SK-N-SH (cell line): ENCODE results near the gene NT5DC2. TPM values are rescaled to one million over a fixed set of nuclear protein-coding genes. Genes with fewer than 3 reads are reported as not detected.
A peak's percentile ranks its signal among the peaks of the same experiment; 100 is the strongest.

Experiments used
- CTCF ChIA-PET: fragments of 300-600, 350-600 bp; formaldehyde crosslinking; extraction: SDS; loops from one replicate; lab custom pipeline; 2021; lab: Yijun Ruan, JAX
- POLR2A ChIA-PET: fragments of 350-600 bp; sonication (Branson Sonifier 250); formaldehyde crosslinking; extraction: SDS; loops from one replicate; lab custom pipeline; 2020; ENCODE audit warnings: antibody characterized with exemption, inconsistent platforms; lab: Yijun Ruan, JAX
- DNase-seq: peaks from one replicate; pipeline ENCODE4 v3.0.0; 2012
- H2AFZ ChIP-seq: fragments of 200-600 bp; sonication (generic); 2 replicates; pipeline ENCODE4 v1.8.1; 2016; ENCODE audit warnings: antibody characterized with exemption, mild to moderate bottlenecking, low read depth
- H3F3A ChIP-seq: fragments of 200-600 bp; sonication (generic); replicated peaks from 2 replicates; pipeline ENCODE3; 2016; ENCODE audit warnings: antibody characterized with exemption, mild to moderate bottlenecking; ENCODE audit not compliant: insufficient read depth
- H3K27ac ChIP-seq, 2 experiments: fragments of 200-500 bp in 1 of 2; fragments of 200-600 bp in 1 of 2; sonication (Bioruptor generic) in 1 of 2; sonication (generic), shearing (Covaris generic) in 1 of 2; 2 replicates each; pipeline versions ENCODE4 v1.5.1 to v1.6.1; 2014 to 2016; ENCODE audit warnings: low read depth in 2 of 2, inconsistent platforms in 1 of 2, low read length in 1 of 2, mild to moderate bottlenecking in 1 of 2, mixed read lengths in 1 of 2
- H3K27me3 ChIP-seq: fragments of 200-600 bp; sonication (generic), shearing (Covaris generic); 2 replicates; pipeline ENCODE4 v1.6.1; 2016; ENCODE audit warnings: mixed run types; ENCODE audit not compliant: insufficient read depth
- H3K36me3 ChIP-seq, 2 experiments: fragments of 200-500 bp in 1 of 2; fragments of 200-600 bp in 1 of 2; sonication (Bioruptor generic) in 1 of 2; sonication (generic) in 1 of 2; replicated peaks in 1 of 2; 2 replicates each; pipeline versions ENCODE3 to v1.5.1; 2014 to 2016; ENCODE audit warnings: low read length in 1 of 2, mild to moderate bottlenecking in 1 of 2; ENCODE audit not compliant: insufficient read depth in 2 of 2, control insufficient read depth in 1 of 2
- H3K4me1 ChIP-seq, 2 experiments: fragments of 200-500 bp in 1 of 2; fragments of 200-600 bp in 1 of 2; sonication (Bioruptor generic) in 1 of 2; sonication (generic), shearing (Covaris generic) in 1 of 2; 2 replicates each; pipeline versions ENCODE4 v1.5.1 to v1.6.1; 2014 to 2016; ENCODE audit warnings: low read depth in 1 of 2, low read length in 1 of 2, mixed run types in 1 of 2; ENCODE audit not compliant: insufficient read depth in 2 of 2, control insufficient read depth in 1 of 2
- H3K4me2 ChIP-seq: fragments of 200-600 bp; sonication (generic), shearing (Covaris generic); 2 replicates; pipeline ENCODE4 v1.6.1; 2017; ENCODE audit warnings: mixed run types
- H3K4me3 ChIP-seq, 2 experiments: fragments of 200-500 bp in 1 of 2; fragments of 200-600 bp in 1 of 2; sonication (Bioruptor generic) in 1 of 2; sonication (generic), shearing (Covaris generic) in 1 of 2; 2 replicates each; pipeline versions ENCODE4 v1.5.1 to v1.8.1; 2014 to 2016; ENCODE audit warnings: low read depth in 2 of 2, inconsistent platforms in 1 of 2, low read length in 1 of 2, mild to moderate bottlenecking in 1 of 2, mixed read lengths in 1 of 2, moderate library complexity in 1 of 2
- H3K79me2 ChIP-seq: fragments of 200-600 bp; sonication (generic); 2 replicates; pipeline ENCODE4 v1.8.1; 2017; ENCODE audit warnings: mild to moderate bottlenecking; ENCODE audit not compliant: insufficient read depth
- H3K9ac ChIP-seq: fragments of 200-600 bp; sonication (generic); 2 replicates; pipeline ENCODE4 v1.6.1; 2017; ENCODE audit warnings: mixed run types
- H3K9me2 ChIP-seq: fragments of 200-600 bp; sonication (generic); 2 replicates; pipeline ENCODE4 v1.6.1; 2017; ENCODE audit warnings: mixed run types
- H3K9me3 ChIP-seq: fragments of 200-600 bp; sonication (generic); 2 replicates; pipeline ENCODE4 v1.6.1; 2017; ENCODE audit warnings: mixed run types, mild to moderate bottlenecking, moderate library complexity
- H4K20me1 ChIP-seq: fragments of 200-600 bp; sonication (generic); 2 replicates; pipeline ENCODE4 v1.6.1; 2017; ENCODE audit warnings: mild to moderate bottlenecking, mixed run types; ENCODE audit not compliant: insufficient read depth
- CHD2 ChIP-seq: fragments of 150-350 bp; IDR thresholded peaks from 2 replicates; pipeline ENCODE4 v1.6.1; 2018; ENCODE audit warnings: low read length; ENCODE audit not compliant: partially characterized antibody
- ELF1 ChIP-seq: IDR thresholded peaks from 2 replicates; pipeline ENCODE4 v1.4.0; 2012
- EP300 ChIP-seq, 2 experiments: IDR thresholded peaks; 2 replicates each; pipeline versions ENCODE4 v1.4.0 to v1.6.1; 2012; ENCODE audit warnings: borderline replicate concordance in 1 of 2, low read depth in 1 of 2, low read length in 1 of 2
- FOSL2 ChIP-seq: IDR thresholded peaks from 2 replicates; pipeline ENCODE4 v1.4.0; 2012; ENCODE audit warnings: low read depth, mild to moderate bottlenecking, moderate library complexity, borderline replicate concordance
- FOXJ3 ChIP-seq: sonication (generic); formaldehyde crosslinking; IDR thresholded peaks from 2 replicates; pipeline ENCODE4 v1.5.1; 2020; ENCODE audit warnings: mild to moderate bottlenecking, missing genetic modification reagents
- GABPA ChIP-seq: IDR thresholded peaks from 2 replicates; pipeline ENCODE4 v1.4.0; 2012; ENCODE audit warnings: low read depth, mild to moderate bottlenecking
- GATA2 ChIP-seq: sonication (generic); formaldehyde crosslinking; IDR thresholded peaks from 2 replicates; pipeline ENCODE4 v1.5.0; 2020; ENCODE audit warnings: mild to moderate bottlenecking, missing genetic modification reagents
- JUND ChIP-seq: IDR thresholded peaks from 2 replicates; pipeline ENCODE4 v1.4.0; 2012
- NFIC ChIP-seq: IDR thresholded peaks from 2 replicates; pipeline ENCODE4 v1.4.0; 2012; ENCODE audit warnings: borderline replicate concordance
- NRF1 ChIP-seq: IDR thresholded peaks from 2 replicates; pipeline ENCODE4 v1.6.1; 2012; ENCODE audit warnings: low read depth, mild to moderate bottlenecking, low read length
- RAD21 ChIP-seq: IDR thresholded peaks from 2 replicates; pipeline ENCODE4 v1.6.1; 2012; ENCODE audit warnings: mild to moderate bottlenecking, low read length
- RCOR1 ChIP-seq: fragments of 150-350 bp; IDR thresholded peaks from 2 replicates; pipeline ENCODE4 v1.6.1; 2017; ENCODE audit warnings: antibody characterized with exemption, low read length
- RXRA ChIP-seq: IDR thresholded peaks from 2 replicates; pipeline ENCODE4 v1.4.0; 2012; ENCODE audit warnings: low read depth, mild to moderate bottlenecking, borderline replicate concordance
- SIN3A ChIP-seq: IDR thresholded peaks from 2 replicates; pipeline ENCODE4 v1.6.1; 2012; ENCODE audit warnings: low read depth, mild to moderate bottlenecking, low read length, moderate library complexity, borderline replicate concordance
- SMC3 ChIP-seq: IDR thresholded peaks from 2 replicates; pipeline ENCODE4 v1.6.1; 2012; ENCODE audit warnings: low read depth, low read length, improper control_type of control experiment
- TEAD4 ChIP-seq: IDR thresholded peaks from 2 replicates; pipeline ENCODE4 v1.4.0; 2012; ENCODE audit warnings: mild to moderate bottlenecking, borderline replicate concordance; ENCODE audit not compliant: insufficient read depth
- WGBS: methylation state at CpG from one replicate; pipeline ENCODE4 v1.1.6; 2017; ENCODE audit warnings: low lambda C conversion rate; 5-methylcytosine and 5-hydroxymethylcytosine counted together
- polyA plus RNA-seq, 3 experiments: library from polyadenylated mRNA; depleted of rRNA; stranded (reverse); fragments of >200 nt; gene quantifications; 2 replicates each; pipeline ENCODE4 v1.2.3, GENCODE V29; 2012
- TF ChIP-seq, protein P1 (sequence below): IDR thresholded peaks from 2 replicates; pipeline ENCODE4 v1.4.0; 2012; ENCODE audit warnings: low read depth, borderline replicate concordance
- TF ChIP-seq, protein P2 (sequence below): fragments of 200-600 bp; sonication (generic); IDR thresholded peaks from 2 replicates; pipeline ENCODE4 v1.6.1; 2017; ENCODE audit warnings: antibody characterized with exemption, mild to moderate bottlenecking, moderate library complexity
- TF ChIP-seq, protein P3 (sequence below): IDR thresholded peaks from 2 replicates; pipeline ENCODE4 v1.4.0; 2012; ENCODE audit warnings: low read depth
- TF ChIP-seq, protein P4 (sequence below): fragments of 150-350 bp; IDR thresholded peaks from 2 replicates; pipeline ENCODE4 v1.6.1; 2017; ENCODE audit warnings: antibody characterized with exemption, low read length, low read depth, borderline replicate concordance

NT5DC2 gene
- polyA plus RNA-seq, 1 of the 3 experiments (the other 2 are of a cell fraction): 113 TPM

DNA sequence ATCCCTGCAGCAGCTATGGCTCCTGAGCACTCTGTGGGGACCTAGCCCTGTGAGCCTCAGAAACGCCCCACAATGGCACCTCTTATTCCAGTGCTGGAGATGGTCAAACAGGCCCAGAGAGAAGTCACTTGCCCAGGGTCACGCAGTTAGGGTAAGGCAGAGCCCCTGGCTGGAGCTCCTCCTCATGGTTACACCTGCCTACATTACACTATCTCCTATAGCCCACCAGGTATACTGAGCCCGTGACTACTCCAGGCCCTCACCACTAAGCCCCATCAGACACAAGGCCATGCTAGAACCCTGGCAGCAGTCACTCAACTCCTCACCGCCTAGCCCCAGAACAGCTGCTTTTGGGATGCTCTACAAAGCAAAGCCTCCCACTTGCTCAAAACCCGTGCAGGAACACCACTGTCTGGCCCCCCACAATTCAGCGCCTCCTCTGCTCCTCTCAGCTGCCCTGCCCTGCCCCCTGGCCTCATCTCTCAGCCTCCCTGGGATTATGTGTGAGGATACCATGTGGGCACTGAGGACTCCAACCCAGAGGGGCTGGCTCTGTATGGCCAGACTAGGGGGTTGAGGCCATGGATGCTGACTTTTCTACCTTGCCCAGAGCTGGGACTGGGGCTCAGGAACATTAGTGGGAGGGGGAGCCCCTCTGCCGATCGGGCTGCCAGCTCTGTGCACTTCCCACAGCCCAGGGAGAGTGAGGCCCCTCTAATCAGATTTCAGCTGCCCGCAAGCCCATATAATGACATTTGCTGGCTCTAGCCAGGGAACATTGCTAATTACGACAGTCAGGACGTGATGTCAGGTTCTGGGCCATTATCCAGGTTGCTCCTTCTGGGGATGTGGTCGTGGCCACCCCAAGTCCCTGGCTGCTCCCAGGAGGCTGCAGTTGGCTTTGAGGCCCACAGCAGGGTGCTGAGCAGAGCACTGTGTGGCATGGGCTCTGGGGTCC is 4.0 kb downstream of the NT5DC2 start:
- H3F3A ChIP-seq: peaks cover 2% of the 10 kb centered on the region
- H3K27ac ChIP-seq: peak overlapping the region in 1 of 2 experiments; percentile 97; a peak in 3 of 4 replicates
- H3K9ac ChIP-seq: no peak overlapping the region
- no peak overlapping the region for H2AFZ ChIP-seq
- peaks cover 51% of the 10 kb centered on the region for H3K79me2 ChIP-seq
- no peaks in the 10 kb centered on the region for H3K27me3 ChIP-seq
- 76% methylated on average over 9 of the region's 12 CpGs for WGBS
- H3K36me3 ChIP-seq: peaks cover 14 to 40% of the 10 kb centered on the region in 2 experiments
- CTCF ChIA-PET: interaction anchor here (0.9 to 4.0 kb wide), 2 partner anchors 58 to 75 kb away, joined by 3 to 30 read pairs; no protein-coding TSS in a partner anchor
- H3K9me2 ChIP-seq: no peaks in the 10 kb centered on the region
- no peak overlapping the region for H3K4me2 ChIP-seq
- POLR2A ChIA-PET: no interaction called here
- TF ChIP-seq NRF1: no peak
- peak; percentile 59; the same call in 1 of the 2 replicates for TF ChIP-seq GATA2 (CRISPR knock-in tag)
- no peak for TF ChIP-seq FOSL2
- peak; percentile 79 for TF ChIP-seq RCOR1
- TF ChIP-seq ELF1: no peak
- TF ChIP-seq JUND: no peak
- no peak for TF ChIP-seq GABPA
- TF ChIP-seq RAD21: peak; percentile 26; the same call in 1 of the 2 replicates
- TF ChIP-seq EP300 (IDR thresholded peaks at IDR 0.05; ENCODE audit: borderline replicate concordance in 1 of 2, low read depth in 1 of 2, low read length in 1 of 2): peak in 1 of 2 experiments; percentile 77; a peak in 2 of 4 replicates
- no peak for TF ChIP-seq TEAD4
- TF ChIP-seq FOXJ3: peak; percentile 82
- peak; percentile 77 for TF ChIP-seq CHD2
- DNase-seq: peak; percentile 90
- H3K4me1 ChIP-seq: peaks cover 28 to 81% of the 10 kb centered on the region in 2 experiments
- no peaks in the 10 kb centered on the region for H3K9me3 ChIP-seq
- peaks cover 32% of the 10 kb centered on the region for H4K20me1 ChIP-seq
- H3K4me3 ChIP-seq: no peak overlapping the region; a peak in 1 of 4 replicates

DNA sequence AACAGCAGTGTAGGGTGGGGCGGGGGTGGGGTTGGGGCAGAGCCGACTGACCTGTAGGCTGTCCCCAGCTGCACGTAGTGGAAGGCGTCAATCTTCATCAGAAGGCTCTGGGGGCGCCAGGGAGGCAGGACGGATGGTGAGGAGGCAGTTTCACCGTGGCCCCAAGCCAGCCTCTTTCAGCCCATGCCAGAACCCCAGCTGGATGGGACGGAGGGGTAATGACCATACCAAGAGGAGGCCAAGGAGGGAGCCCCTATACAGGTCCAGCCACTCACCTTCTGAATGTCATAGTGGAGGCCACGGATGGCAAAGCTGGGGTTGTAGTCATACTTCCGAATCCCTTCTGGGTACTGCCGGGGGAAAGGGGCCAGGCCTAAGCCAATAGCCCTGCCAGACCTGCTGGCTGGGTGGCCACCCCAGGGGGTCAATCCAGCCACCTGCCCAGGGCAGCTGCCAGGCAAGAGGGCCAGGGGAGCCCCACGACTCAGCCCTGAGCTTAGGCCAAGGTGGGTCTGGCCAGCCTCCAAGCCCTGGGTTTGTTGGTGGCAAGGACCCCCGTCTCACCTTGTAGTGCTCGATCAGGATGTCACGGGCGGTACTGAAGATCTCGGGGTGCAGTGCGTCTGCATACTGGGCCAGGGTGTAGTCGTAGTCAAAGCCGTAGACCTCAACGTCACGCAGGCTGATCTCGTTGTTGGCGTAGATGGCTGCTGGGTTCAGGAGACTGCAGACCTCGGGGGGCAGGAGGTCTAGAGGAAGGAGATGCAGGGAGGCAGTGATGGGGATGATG is 4.9 kb downstream of the NT5DC2 start:
- DNase-seq: no peak
- H3K4me3 ChIP-seq: no peak overlapping the region
- H2AFZ ChIP-seq: no peak overlapping the region
- H3K9ac ChIP-seq: no peak overlapping the region
- H3K27ac ChIP-seq: peak overlapping the region in 1 of 2 experiments; percentile 97; a peak in 2 of 4 replicates
- ChIA-PET POLR2A (no interaction called here), CTCF (interaction anchor here (4.0 kb wide), 1 partner anchor 57 kb away, joined by 30 read pairs; no protein-coding TSS in a partner anchor)
- H3K79me2 ChIP-seq: peaks cover 44% of the 10 kb centered on the region
- H3K27me3 ChIP-seq: no peaks in the 10 kb centered on the region
- peaks cover 19 to 48% of the 10 kb centered on the region in 2 experiments for H3K36me3 ChIP-seq
- H3K4me1 ChIP-seq: peaks cover 24 to 82% of the 10 kb centered on the region in 2 experiments
- H3K9me3 ChIP-seq: no peaks in the 10 kb centered on the region
- H4K20me1 ChIP-seq: peaks cover 32% of the 10 kb centered on the region
- H3K4me2 ChIP-seq: no peak overlapping the region
- H3F3A ChIP-seq: no peaks in the 10 kb centered on the region
- H3K9me2 ChIP-seq: no peaks in the 10 kb centered on the region
- whole genome bisulfite sequencing: 92% methylated on average over 17 of the region's 25 CpGs
- TF ChIP-seq TEAD4 (no peak), SIN3A (no peak), FOXJ3 (no peak), NFIC (no peak), RXRA (no peak), SMC3 (no peak), EP300 (IDR thresholded peaks at IDR 0.05; ENCODE audit: borderline replicate concordance in 1 of 2, low read depth in 1 of 2, low read length in 1 of 2) (no peak)
- TF ChIP-seq, protein P1, sequence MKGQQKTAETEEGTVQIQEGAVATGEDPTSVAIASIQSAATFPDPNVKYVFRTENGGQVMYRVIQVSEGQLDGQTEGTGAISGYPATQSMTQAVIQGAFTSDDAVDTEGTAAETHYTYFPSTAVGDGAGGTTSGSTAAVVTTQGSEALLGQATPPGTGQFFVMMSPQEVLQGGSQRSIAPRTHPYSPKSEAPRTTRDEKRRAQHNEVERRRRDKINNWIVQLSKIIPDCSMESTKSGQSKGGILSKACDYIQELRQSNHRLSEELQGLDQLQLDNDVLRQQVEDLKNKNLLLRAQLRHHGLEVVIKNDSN: no peak
- TF ChIP-seq, protein P2, sequence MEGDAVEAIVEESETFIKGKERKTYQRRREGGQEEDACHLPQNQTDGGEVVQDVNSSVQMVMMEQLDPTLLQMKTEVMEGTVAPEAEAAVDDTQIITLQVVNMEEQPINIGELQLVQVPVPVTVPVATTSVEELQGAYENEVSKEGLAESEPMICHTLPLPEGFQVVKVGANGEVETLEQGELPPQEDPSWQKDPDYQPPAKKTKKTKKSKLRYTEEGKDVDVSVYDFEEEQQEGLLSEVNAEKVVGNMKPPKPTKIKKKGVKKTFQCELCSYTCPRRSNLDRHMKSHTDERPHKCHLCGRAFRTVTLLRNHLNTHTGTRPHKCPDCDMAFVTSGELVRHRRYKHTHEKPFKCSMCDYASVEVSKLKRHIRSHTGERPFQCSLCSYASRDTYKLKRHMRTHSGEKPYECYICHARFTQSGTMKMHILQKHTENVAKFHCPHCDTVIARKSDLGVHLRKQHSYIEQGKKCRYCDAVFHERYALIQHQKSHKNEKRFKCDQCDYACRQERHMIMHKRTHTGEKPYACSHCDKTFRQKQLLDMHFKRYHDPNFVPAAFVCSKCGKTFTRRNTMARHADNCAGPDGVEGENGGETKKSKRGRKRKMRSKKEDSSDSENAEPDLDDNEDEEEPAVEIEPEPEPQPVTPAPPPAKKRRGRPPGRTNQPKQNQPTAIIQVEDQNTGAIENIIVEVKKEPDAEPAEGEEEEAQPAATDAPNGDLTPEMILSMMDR: no peak
- TF ChIP-seq, protein P3, sequence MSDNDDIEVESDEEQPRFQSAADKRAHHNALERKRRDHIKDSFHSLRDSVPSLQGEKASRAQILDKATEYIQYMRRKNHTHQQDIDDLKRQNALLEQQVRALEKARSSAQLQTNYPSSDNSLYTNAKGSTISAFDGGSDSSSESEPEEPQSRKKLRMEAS: no peak
- TF ChIP-seq, protein P4, sequence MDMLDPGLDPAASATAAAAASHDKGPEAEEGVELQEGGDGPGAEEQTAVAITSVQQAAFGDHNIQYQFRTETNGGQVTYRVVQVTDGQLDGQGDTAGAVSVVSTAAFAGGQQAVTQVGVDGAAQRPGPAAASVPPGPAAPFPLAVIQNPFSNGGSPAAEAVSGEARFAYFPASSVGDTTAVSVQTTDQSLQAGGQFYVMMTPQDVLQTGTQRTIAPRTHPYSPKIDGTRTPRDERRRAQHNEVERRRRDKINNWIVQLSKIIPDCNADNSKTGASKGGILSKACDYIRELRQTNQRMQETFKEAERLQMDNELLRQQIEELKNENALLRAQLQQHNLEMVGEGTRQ: no peak
